HG03139 (cell line): Measurements from ENCODE around the gene TAAR2.
A peak's percentile ranks its signal among the peaks of the same experiment; 100 is the strongest.
"Not testable (repeated sequence)": the region's sequence is repeated elsewhere in the genome, so short reads cannot be mapped to it uniquely, and the experiment has no call there.

ENCODE experiments used
- ATAC-seq: cut with Tn5 transposase; IDR thresholded peaks from one replicate; pipeline ENCODE4 v1.9.1; 2021; ENCODE audit not compliant: unreplicated experiment

The TAAR2 gene

GRCh38 chr6:132624175-132624574 lies at the start of gene TAAR2:
TAAR2 (minus strand) TSS chr6:132624275; CDS start chr6:132624275, 0 bp downstream.
- no peak for ATAC-seq

GRCh38 chr6:132673376-132674094 lies 49.5 kb upstream of the TAAR2 start:
- no peak for ATAC-seq

- ATAC-seq: no peak
These were observed 47.2 kb upstream of the TAAR2 start for GRCh38 chr6:132671295-132671694.

- ATAC-seq: no peak
These were observed 45.7 kb upstream of the TAAR2 start for GRCh38 chr6:132669690-132670291.

- ATAC-seq: no peak
These were observed 42.0 kb upstream of the TAAR2 start for GRCh38 chr6:132666118-132666517.

- no peak for ATAC-seq
These were observed 40.4 kb upstream of the TAAR2 start for GRCh38 chr6:132664309-132665034.

- no peak for ATAC-seq
These were observed 39.6 kb upstream of the TAAR2 start for GRCh38 chr6:132663661-132664060.

- no peak for ATAC-seq
These were observed 37.8 kb upstream of the TAAR2 start for GRCh38 chr6:132661906-132662305.

- ATAC-seq: no peak
These were observed 35.0 kb upstream of the TAAR2 start, which contains the start of gene TAAR1 for GRCh38 chr6:132659082-132659481. TAAR1 (minus strand) TSS chr6:132659182; CDS start chr6:132646003, 13,179 bp downstream.

GRCh38 chr6:132651062-132651461 lies 27.0 kb upstream of the TAAR2 start:
- no peak for ATAC-seq

GRCh38 chr6:132650429-132650828 lies 26.4 kb upstream of the TAAR2 start:
- ATAC-seq: no peak

- no peak for ATAC-seq
These were observed 24.8 kb upstream of the TAAR2 start for GRCh38 chr6:132648828-132649227.

GRCh38 chr6:132648356-132648755 lies 24.3 kb upstream of the TAAR2 start:
- ATAC-seq: peak; percentile 74

- no peak for ATAC-seq
These were observed 19.5 kb upstream of the TAAR2 start for GRCh38 chr6:132643547-132643946.

GRCh38 chr6:132637135-132637534 lies 13.1 kb upstream of the TAAR2 start:
- ATAC-seq: not testable (repeated sequence)

GRCh38 chr6:132635906-132636305 lies 11.8 kb upstream of the TAAR2 start:
- not testable (repeated sequence) for ATAC-seq

- not testable (repeated sequence) for ATAC-seq
These were observed 11.2 kb upstream of the TAAR2 start for GRCh38 chr6:132635288-132635687.

GRCh38 chr6:132634796-132635195 lies 10.7 kb upstream of the TAAR2 start:
- ATAC-seq: no peak

- no peak for ATAC-seq
These were observed 9.3 kb upstream of the TAAR2 start for GRCh38 chr6:132633362-132633761.

GRCh38 chr6:132623106-132623845 lies 799 bp downstream of the TAAR2 start:
- ATAC-seq: no peak

GRCh38 chr6:132616677-132617076 lies 7.4 kb downstream of the TAAR2 start:
- no peak for ATAC-seq
